ENCODE data around the gene ZBTB7B. TPM values are rescaled to one million over a fixed set of nuclear protein-coding genes. Genes with fewer than 3 reads are reported as not detected.
"Not testable (repeated sequence)": the region's sequence is repeated elsewhere in the genome, so short reads cannot be mapped to it uniquely, and the experiment has no call there.

Gene ZBTB7B
- total RNA-seq, 1 experiment from 2014 or later: 22.2 TPM

DNA sequence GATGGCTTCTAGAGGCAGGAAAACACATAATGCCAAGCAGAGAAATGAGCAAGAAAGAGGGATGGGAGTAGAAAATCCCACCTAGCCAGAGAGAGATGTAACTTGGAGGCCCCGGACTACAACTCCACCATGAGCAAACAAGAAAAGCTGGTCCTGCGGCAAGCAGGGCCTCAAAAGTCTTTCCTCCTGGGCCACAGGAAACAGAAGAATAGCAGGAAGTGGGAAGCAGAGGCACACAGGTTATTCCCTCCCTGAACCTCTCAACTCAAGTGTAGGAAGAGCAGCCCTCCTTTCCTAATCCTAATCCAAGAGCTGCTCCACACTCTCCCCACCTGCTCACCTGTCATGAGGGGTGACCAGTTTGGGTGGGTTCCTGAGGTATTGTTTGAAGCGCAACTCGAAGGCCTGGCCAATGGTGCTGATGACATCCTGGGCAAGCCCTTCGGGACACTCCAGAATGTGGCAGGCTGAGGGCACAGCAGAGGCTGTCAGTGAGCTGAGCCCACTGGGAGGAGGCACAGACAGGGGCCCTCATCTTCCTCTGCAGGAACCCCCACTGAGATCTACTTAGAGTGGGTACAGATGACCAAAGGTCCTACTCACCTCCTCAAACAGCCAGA lies 35.2 kb upstream of the ZBTB7B start:
- DNase-seq (ENCODE audit: low read depth): no peak

DNA sequence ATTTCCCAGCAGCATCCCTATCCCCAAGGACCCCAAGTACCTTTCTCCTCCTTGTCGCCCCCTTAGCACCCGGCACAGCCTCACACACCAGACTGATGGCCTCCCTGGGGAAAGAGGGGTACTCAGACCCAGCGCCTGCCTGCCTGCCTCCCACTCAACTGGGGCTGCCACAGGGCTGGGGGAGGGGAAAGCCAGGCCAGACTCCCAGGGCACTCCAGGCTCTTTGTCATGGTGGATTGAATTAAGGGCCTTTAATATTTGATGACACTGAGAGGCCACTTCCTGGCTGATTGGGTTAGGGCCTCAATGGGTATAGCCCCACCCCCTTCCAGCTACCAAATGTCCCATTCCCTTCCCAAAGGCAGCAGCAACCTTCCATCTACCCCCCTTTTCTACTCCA lies 33.9 kb upstream of the ZBTB7B start:
- DNase-seq (ENCODE audit: low read depth): no peak

DNA sequence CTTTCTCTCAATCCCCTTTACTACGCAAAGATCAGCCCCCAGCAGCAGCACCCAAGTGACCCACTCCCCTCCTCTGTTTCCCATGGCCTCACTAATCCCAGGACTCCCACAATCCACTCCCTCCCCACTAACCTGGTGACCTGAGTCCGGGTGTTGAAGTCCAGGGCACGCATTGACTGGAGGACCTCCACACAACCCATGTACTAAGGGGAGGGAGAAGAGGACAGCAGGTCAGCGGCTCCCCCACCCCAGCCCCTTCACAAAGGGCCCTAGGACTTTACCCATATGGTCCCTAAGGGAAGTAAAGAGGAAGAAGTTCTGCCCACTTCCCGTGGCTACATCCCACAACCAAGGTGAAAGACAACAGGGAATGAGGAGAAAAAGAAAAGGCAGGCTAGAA lies 33.4 kb upstream of the ZBTB7B start:
- no peak for DNase-seq (ENCODE audit: low read depth)

DNA sequence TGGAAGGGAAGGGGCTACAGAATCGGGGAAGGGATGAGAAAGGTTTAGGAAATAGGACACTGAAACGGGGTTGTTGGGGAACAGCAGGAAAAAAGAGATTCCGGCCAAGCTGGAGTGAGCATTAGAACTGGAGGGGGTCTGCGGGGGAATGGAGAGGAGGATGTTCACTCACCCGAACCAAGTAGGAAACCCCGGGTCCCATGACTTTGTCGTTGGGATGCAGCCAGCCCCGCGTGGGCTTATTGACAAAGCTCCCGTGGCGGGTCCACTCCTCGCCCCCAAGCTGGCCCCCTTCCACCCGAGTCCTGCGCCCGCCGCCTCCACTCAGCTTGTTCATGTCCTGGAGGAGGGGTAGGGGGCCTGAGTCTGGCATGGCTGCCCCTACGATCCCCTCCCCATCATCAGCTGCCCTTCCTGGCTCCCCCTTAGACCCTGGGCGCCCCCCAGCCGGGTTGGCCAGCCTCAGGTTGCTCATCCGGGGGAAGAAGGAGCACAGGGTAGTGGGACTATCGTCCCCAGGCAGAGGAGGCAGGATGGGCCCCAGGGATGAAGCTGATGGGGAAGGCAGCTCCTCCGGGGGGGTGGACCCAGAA lies 32.6 kb upstream of the ZBTB7B start:
- DNase-seq (ENCODE audit: low read depth): no peak

DNA sequence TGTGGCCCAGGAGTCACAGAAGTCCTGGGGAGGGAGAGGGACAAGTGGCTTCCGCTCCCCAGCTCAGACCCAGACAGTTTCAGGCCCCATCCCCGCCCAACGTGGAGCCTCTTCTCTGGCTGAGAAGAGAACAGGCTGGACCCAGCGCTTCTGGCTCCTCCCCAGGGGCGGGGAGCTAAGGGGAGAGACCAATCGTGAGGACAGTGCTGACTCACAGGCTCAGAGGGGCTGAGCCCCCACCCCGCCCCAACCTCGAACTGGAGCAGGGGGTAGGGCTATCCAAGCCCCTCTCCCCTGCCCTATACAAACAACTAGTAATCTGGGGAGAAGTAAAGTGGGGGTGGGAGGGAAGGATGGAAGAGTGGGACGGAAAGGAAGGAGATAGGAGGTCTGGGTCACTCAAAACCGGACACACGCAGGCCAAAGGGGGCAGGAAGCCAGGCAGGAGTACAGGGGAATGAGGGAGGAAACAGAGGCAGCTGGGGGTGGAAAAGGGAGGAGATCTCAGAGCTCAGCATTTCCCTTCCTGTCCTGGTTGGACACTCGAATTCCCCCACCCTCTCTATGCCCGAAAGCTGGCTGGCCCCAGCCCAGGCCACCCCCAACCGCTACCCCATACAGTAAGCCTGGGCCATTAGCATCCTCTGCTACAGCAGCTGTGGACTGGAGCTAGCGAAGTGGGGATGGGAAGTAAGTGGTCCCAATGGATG lies 31.8 kb upstream of the ZBTB7B start, which contains the start of gene SHC1:
SHC1 (minus strand) TSS at position 117 of the 710 bp plus-strand sequence. CDS start 221 bp downstream, outside the sequence.
- peak; percentile 96 for DNase-seq (ENCODE audit: low read depth)

DNA sequence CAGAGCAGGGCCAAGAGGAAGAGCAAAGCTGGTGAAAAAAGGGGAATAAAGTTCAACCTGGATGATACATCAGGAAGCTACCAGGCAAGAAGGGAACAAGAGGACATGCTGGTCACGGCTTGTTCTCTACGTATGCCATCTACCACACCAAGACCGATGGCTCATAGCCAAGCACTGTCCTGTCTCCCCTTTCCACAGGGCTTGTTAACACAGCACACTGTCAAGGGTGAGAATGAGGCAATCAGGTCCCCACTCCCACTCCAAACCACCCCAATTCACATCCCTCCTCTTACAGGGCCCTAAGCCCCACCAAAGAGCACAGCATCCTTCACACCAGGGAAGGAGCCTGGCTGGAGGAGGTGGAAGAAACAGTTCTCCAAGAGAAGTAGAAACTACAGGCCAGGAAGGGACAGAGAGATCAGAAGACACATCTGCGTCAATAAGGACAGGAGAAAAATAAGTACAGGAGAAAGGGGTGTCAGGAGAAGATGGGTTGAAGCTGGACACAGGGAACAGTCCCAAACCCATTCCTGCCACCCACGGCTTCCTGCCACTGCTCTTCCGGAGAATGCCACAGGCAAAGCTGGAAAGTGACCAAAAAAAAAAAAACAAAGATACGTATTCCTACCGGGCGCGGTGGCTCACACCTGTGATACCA lies 31.1 kb upstream of the ZBTB7B start:
- DNase-seq (ENCODE audit: low read depth): peak; percentile 44

DNA sequence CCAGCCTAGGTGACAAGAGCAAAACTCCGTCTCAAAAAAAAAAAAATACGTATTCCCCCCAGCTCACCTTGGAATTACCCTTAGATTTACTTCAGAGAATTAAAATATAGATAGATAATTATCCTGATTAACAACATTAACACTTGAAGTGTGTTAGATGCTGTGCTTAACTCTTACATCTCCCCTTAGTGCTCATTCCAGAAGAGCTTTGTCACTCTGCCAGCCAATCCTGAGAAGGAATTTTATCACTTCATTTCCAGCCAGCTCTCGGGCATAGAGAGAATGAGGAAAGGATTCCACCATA lies 30.4 kb upstream of the ZBTB7B start:
- DNase-seq (ENCODE audit: low read depth): no peak

DNA sequence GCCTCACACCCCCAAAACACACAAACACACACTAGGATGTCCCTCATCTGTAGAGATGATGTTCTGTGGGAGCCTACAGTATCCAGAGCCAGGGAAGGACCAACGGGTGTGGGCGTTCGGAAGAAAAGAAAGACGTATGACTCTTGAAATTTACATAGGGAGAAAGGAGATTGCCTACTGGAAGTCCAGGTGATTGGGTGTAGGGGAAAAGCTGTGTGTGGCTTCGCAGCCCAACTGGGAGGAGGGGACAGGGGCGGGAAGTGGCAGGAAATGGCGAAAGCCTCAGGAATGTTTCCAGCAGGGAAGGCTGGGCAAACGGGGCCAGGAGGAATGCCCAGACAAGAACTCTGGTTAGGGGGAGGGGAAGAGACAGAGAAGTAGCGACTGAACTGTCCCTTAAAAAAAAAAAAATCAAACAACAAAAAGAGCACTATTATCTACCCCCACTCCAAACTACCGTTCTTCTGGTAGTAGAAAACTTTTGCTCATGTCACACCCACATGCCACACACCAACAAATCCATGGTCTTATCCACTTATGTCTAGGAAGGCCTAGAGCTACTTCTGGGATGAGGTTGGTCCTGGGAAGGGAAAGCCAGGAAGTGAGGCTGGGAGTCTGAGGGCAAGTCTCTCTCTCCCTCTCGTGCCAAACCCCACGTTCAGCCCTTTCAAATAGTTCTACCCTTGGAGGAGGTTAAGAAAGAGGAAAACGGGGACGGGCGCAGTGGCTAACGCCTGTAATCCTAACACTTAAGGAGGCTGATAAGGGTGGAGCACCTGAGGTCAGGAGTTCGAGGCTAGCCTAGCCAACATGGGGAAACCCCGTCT lies 29.9 kb upstream of the ZBTB7B start:
- peak; percentile 99 for DNase-seq (ENCODE audit: low read depth)

DNA sequence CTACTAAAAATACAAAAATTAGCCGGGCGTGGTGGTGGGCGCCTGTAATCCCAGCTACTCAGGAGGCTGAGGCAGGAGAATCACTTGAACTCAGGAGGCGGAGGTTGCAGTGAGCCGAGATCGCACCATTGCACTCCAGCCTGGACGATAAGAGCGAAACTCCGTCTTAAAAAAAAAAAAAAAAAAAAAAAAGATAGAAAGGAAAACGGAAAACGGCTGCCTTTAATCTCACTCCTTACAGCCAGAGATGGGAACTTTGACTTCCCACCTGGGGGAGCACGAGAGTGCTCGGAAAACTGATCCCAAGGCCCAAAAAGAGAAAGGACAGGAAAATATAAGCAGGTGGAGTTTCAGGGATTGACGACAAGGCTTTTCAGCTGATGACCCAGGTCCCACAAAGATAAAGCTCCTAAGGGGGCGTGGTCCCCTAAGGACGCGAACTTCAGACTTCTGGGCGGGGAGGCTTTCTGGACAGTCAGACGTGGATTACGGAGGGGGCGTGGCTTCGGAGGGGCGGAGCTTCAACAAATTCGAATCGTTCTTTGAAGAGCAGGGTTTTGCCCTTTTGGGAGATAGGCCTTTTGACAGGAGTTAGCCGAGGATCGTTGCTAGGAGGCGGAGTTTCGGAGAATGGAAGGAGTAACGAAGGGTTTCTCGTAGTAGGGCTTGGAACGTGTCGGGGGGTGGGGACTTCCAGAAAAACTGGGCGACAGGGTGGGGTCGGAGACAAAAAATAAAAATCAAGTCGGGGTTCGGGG lies 29.1 kb upstream of the ZBTB7B start:
- peak; percentile 97 for DNase-seq (ENCODE audit: low read depth)

DNA sequence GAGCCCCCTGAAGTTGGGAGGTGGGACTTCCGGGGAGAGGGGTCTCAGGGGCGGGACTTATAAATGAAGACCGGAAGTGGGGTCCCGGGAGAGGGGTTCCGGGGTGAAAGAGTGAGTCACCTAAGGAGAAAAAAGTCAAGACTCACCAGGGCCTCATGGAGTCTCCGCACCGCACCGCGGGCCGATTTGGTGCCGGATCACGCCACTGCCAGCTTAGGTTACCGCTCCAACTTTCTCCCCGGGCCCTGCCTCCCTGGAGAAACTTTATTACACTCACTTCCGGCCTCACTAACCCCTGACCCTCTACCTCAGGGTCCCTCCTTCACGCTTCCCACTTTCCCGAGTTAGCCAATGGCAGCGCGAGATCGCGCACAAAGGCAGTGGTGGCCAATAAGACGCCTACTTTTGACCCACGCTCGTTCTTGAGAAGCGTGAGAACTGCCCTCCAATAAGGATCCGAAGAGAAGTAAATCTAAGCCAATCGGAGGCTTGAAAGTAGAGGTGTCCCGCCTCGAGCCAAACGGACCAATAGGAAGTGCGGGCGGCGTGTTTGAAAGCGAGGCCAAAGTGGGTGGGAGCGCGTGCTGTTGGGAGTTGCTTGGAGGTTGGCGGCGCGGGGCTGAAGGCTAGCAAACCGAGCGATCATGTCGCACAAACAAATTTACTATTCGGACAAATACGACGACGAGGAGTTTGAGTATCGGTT lies 28.3 kb upstream of the ZBTB7B start, which contains the start of gene CKS1B:
CKS1B (plus strand) TSS at position 580 of the 706 bp plus-strand sequence; CDS start at position 645, 65 bp downstream.
- DNase-seq (ENCODE audit: low read depth): peak; percentile 100

DNA sequence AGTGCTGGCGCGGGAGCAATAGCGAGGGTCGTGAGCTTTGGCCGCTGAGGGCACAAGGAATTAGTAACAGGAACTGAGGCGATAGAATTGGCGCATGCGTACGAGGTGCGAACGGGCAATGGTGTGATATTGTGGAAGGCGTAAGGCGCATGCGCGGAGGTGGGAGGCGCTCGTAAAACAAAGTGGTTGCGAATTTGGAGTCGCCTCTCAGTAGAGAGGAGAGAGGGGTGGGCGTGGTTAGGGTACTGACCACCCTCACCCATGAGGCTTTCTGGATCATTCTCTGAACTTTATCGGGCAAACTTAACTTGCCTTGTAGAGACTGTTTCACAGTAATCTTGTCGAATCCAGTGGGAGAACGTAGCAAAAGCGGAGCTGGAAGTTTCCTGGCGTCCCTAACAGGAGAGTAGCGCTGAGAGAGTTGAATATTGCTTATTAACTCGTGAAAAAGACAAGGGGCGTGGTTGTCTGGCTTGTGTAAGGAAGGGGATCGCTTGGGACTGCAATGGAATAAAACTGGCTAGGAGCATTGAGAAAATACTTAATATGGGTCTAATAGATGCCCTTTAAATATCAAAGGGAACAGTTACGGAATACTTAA lies 27.7 kb upstream of the ZBTB7B start:
- DNase-seq (ENCODE audit: low read depth): peak; percentile 91

DNA sequence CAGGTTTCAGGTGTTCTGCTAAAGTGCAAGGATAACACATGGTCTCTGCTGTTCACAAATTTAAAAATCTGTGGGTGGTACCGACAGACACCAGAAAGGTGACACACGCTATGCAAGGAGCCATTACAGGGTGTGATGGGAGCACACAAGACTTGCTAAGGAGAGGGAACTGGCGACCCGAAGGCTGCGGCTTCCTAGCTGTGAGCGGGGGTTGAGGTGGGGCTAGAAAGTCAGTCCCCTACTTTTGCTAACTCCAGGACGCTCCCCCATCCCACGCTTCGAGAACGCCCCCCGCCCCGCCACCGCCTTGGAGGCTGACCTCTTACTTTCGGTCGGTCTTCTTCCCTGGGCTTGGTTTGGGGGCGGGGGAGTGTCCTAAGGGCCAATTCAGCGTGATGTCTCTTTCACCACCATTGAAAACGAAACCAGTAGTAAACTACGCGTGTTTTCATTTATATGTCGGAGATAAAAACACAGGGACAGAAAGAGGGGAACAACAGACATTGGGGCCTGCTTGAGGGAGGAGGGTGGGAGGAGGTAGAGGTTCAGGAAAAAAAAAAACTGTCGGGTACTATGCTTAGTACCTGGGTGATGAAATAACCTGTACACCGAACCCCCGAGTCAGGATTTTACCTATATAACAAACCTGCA lies 27.1 kb upstream of the ZBTB7B start:
- peak; percentile 27 for DNase-seq (ENCODE audit: low read depth)

DNA sequence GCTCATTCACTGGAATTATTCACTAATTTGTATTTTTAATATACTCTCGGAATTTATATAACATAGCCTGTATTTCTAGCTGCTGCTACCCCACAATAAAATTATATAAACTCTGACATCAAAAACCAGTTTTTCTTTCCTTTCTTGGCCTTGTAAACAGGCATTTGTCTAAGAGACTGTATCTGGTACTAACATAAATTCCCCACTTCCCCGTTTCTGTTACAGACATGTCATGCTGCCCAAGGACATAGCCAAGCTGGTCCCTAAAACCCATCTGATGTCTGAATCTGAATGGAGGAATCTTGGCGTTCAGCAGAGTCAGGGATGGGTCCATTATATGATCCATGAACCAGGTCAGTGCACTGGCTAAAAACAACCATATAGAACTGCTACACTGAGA lies 24.8 kb upstream of the ZBTB7B start:
- not testable (repeated sequence) for DNase-seq (ENCODE audit: low read depth)

DNA sequence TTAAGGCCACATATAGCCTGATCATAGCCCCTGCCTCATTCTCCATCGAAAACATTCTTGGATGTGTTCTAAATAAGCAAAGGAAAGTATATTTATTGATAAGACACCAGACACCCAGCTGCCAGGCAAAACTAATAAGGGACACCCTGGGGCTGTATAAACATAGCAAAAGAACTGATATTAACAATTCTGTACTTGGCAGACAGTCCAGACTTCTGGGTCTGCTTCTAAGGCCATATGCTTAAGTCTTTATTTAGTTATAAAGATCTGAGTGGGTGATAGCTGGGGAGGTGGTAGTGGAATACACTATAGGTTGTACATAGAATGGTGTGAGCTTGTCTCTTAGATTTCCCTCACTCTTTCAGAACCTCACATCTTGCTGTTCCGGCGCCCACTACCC lies 24.2 kb upstream of the ZBTB7B start:
- no peak for DNase-seq (ENCODE audit: low read depth)

DNA sequence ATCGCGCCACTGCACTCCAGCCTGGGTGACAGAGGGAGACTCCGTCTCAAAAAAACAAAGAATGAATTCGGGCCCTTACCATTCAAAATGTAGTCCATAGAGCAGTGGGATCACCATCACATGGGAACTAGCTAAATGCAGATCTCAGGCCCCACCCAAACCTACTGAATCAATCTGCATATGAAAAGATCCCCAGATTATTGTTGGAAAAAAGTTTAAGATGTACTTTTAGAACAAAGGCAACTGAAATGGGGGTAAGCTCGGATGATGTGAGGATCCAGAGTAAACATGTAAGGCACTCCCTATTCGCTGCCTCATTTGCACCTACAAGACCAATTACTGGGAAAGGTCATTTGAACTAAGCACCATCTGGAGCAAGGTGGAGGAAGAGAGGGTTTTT lies 20.3 kb upstream of the ZBTB7B start:
- no peak for DNase-seq (ENCODE audit: low read depth)

DNA sequence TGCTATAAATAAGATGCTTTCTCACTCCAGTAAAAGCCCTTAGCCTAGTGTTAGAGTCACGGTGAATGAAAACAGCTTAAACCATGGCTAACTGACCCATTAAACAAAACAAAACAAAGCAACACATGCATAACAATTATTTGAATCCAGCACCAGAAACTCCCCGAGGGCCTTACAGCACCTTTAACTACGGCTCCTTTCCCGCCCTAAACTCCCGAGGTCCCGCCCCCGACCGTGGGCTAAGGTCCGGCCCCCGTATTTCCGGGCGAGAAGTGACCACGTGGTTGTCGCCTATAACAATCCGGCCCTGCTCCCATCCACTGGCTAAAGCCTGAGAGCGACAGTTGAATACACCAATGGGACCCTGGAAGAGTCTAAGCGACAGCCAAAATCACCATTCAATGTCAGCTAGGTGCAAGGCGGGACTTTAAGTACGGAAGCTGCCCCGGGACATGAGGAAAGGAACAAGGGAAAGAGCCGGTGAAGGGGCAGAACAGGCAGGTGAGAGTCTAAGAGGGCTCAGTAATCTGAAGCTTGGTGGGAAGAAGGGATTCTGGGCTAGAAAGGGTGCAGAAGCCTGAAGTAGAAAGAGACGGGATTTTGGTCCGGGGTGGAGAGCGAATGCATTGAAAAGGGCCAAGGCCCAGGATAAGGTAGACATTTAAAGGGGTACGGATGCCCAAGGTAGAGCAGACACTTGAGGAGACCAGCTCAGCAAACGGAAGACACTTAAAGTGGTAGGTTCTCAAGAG lies 19.5 kb upstream of the ZBTB7B start, which contains the start of gene FLAD1:
FLAD1 (plus strand) TSS at position 448 of the 752 bp plus-strand sequence. CDS start 351 bp downstream, outside the sequence.
- peak; percentile 100 for DNase-seq (ENCODE audit: low read depth)

DNA sequence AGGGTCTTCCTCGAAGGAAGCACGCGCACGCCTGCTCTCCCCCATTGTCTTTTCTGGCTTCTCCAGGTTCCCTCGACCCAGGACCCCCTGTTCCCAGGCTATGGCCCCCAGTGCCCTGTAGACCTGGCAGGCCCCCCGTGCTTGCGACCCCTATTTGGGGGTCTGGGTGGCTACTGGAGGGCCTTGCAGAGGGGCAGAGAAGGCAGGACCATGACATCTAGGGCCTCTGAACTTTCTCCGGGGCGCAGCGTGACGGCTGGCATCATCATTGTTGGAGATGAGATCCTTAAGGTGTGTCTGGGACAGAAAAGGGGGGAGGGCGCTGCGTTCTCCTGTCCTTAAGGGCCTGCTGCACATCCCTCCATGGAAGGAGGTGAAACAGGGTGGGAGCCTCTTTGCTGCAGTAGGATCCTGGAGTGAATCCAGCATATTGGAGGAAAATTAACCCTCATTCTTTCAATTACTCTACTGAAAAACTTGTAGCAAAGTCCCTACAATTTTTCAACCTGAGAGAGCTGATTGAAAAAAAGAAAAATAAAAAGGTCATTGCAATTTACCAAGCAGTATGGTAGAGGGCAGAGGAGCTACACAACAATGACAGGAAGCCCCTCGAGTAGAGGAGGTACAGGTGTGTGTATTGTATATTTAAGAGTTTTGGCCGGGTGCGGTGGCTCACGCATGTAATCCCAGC lies 18.7 kb upstream of the ZBTB7B start:
- DNase-seq (ENCODE audit: low read depth): no peak
